ENCODE measurements around the gene MISP3.

The MISP3 gene

DNA sequence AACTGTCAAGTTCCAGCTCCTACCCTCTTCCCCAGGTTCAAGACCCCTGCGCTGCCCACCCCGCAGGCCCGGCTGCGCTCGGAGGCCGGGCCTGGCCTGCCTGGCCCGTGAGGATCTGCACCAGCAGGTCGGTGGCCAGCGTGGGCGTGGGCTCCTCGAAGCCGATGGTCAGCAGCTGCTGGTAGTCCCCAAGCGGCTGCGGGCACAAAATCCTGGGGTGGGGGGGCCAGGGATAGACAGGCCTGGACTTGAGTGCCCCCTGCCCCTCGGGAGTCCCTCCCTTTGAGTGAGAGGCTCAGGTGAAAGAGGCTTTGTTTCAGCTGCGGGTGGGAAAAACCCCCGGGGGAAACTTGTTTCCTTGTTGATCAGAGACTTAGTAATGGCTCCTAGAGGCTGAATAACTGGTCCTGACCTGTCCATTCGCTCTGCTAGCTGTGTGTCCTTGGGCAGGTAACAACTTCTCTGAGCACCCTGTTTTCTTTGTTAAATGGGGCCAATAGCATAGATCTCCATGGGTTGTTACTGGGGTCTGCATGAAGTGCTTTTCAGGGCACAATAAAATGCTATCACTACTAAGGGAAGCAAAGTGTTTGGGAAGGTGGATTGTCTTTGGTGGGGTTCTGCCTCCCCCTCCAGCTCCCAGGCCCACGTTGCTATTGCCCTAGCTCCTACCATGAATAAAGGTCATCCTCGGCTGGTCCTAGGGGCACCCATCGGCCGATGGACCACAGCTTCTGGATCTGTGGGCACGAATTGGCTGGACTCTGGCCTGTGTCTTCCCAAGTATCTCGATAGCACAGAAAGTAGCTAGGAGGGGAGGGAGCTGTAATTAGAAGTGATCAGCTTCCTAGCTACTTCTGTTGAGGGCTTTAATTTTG, 9.4 kb downstream of the MISP3 start:
- no peak for DNase-seq

DNA sequence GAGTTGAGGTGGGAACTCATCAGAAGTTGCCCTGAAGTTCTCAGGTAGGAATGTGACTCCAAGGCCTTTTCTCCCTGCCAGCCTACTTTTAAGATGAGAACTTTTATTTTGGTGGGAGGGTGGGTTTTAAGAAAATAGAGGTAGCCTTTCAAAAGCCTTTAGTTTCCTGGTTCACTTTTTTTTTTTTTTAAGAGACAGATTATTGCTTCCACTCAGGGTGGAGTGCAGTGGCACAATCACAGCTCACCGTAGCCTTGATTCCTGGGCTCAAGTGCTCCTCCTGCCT, 10.0 kb downstream of the MISP3 start:
- DNase-seq = no peak

DNA sequence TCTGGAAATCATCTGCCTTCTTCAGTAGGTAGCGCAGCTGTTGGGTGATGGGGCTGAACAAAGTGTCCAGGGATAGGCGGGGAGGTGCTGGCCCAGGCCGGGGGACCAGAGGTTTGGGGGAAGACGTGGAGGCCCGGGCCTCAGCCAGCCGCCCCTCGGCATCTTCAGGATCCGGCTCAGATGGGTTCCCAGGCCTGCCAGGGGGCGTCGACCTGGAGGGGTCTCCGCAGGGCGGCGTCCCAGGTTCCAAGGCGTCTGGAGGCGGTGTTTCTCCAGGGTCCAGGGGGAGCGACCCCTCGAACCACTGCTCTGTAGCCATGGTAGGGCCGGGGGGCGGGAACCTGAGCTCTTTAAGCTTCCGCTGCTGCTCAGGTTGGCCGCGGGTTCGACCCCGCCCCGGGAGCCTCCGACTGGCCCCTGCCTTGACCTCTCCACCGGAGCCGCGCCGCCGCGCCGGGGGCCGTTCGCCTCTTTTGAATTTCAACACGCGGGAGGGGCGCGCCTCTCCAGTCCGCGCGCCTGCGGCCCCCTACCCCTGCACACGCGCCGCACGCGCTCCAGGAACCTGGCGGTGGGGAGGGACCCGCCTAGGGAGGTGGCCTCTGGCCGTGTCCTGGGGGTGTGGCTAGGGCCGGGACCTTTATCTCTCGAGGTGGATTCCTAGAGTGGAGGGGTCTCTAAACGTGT, 12.9 kb downstream of the MISP3 start, which contains the start of gene C19orf67:
TSS of gene C19orf67 (minus strand) at position 475 of the 687 bp plus-strand sequence. CDS start at position 319, 156 bp downstream.
- DNase-seq = no peak

DNA sequence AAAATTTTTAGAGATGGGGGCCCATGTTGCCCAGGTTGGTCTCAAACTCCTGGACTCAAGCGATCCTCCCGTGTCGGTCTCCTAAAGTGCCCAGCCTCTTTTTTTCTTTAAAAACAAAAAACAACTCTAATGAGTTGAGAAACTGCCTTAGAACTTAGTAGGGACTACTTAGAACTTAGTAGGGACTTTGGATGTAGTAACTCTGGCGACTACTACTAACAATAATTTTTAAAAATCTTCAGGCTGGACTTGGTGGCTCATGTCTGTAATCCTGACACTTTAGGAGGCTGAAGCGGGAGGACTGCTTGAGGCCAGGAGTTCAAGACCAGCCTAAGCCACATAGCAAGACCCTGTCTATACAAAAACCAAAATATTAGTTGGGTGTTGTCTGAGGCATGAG, 13.5 kb downstream of the MISP3 start:
- DNase-seq = no peak

DNA sequence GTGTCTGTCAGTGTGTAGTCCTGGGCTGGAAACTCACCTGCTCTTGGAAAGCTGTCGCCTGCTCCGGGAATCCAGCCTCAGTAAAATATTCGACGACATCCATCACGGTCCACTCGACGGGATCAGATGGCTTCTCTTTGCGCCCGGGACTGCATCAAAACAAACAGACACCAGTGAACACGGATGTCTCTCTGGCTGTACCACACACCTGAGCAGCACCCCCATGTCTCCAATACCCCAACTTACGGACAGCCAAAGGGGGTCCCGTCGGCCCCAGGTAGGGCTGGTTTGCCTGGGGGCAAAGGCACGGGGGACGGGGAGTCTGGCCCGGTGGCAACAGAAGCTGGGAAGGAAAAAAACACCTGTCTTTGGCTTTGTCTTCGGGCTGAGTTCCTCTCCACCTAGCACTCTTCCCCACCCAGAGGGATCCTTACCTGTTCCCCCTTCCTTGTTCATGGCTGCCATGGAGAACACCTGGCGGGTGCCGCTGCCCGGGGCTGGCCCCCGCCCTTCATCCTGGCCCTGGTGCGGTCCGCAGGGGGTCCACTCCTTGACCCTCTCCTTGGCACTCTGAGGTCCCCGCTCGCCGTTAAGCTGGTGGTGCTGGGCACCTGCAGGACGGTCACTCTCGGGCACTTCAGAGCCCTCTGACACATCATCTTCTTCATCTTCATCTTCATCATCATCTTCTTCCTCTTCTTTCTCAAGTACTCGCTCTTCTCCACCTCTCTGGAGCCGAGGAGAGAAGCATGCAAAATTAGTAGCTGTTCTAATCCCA, 16.2 kb downstream of the MISP3 start:
- no peak for DNase-seq

DNA sequence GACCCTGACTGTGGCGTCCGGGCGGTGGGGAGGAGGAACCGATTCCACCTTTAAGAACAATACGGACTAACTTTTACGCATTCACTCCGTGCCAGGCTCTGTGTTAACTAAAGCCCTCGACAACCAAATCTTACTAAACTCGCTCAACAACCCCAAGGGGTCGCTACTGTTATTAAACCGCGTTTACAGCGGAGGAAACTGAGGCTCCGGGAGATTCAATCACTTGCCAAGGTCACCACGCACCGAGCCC, 16.8 kb downstream of the MISP3 start:
- DNase-seq = no peak

DNA sequence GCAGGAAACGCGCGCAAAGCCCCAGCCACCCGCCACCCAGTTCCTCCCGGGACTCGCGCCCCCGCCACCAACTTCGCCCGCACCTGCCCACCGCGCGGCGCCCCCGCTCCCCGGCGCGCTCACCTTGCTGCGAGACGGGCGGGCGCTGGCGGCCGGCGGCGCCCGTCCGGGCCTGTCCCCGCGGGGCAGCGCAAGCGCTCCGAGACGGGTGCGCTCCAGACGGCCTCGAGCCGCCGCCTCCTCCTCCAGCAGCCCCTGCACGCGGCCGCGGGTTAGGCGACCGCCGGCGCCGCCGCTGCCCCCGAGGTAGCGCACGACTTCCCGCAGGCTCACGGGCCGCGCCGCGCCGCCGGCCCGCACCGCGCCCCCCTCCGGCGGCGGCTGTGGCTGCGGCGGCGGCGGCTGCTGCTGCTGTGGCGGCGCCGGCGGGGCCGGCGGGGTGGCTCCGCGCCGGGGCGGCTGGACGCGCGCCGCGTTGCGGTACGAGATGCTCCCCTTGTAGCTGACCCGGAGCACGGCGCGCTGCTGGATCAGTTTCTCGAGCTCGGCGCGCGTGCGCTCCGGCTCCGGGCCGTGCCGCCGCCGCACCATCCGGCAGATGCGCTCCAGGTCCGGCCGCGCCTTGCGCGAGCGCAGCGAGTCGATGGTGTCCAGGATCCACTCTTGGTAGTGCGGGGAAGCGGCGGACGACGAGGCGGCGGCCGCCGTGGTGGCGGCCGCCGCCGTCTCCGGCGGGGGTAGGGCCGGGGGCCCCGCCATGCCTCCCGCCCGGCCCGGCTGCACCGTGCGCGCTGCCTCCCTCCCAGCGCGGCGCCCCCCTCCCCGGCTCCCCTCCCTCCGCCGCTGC, 17.3 kb downstream of the MISP3 start:
- no peak for DNase-seq

DNA sequence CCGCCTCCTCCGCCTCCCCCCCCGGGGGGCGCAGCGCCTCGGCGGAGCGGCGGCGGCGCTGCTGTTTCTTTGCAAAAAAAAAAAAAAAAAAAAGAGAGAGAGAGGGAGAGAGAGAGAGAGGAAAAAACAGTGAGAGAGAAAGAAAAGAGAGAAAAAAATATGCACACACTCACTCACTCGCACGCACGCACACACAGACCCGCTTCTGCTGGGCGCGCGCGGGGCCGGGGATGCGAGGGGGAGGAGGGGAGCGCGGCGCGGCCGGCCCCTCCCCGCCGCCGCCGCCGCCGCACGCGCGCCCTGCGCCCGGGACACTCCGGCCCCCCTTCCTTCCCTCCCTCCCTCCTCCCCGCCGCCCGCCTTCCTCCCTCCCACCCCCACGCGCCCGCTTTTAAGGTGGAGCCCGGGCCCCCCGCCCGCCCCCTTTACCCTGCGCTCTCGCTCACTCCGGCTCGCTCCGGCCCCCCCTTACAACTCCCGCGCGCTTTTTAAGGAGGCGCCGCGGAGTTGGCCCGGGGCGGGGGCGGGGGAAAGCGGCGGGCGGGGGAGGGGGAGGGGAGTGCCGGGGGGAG, 18.0 kb downstream of the MISP3 start, which contains the start of gene SAMD1:
TSS of gene SAMD1 (minus strand) at position 243 of the 572 bp plus-strand sequence.
- peak; percentile 63 to 73 for DNase-seq

DNA sequence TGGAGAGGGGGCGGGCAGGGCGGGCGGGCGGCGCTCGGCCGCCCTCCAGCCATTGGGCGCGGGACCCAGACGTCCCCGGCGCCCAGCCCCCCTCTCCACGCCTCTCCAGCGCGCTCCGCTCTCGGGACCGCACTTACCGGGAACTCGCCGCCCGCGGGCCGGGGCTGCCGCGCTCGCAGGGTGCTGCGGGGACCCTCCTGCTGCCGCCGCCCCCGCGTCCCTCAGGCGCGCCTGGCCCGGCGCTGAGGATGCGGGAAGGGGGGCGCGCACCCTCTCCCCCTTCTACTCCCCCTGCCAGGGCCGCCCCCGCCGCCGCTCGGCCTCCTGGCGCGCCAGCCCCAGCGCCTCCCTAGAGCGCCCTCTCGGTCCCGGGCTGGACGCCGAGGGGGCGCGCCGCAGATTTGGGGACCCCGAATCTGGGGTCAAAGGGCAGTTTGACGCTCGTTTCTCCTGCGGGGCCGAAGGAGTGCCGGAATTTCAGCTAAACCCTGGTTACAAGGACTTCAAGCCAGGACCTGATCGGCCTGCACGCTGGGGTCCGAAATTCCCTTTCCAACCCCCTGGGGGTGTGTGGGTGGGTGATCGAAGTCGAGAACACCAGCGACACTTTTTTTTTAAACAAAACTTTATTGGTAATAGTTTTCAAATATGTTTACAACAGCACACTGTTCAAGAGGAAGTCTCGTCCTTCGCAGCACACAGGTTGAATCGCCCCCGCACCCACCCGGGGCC, 18.7 kb downstream of the MISP3 start:
- DNase-seq = peak; percentile 63 to 73

DNA sequence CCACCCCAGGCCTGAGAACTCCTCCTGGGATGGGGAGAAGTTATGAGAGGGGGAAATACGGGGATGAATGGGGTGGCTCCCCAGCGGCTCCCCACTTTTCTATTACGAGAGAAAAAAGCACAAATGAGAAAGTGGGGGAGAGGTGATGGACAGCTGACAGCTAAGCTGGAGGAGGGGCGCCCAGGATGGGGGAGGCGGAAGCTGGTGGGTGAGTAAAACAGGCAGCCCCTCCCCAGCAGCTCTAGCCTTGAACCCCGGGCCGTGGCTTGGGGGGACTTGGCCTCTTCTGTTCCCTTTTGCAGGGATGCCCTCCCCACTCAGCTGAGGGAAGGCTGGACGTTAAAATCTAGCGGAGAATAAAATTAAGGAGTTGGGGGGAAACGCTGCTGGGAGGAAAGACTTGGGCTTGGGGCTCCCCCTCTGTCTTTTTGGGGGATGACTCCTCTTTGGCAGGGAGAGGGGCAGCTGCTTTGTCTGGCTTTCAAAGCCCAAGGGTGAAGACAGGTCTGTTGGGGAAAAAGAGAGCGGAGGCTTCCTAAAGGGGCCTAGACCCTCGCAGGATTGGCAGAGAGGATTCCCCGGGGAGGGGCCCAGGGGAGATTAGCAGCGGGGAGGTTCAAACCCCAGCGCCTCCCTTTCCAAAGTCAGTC, 19.4 kb downstream of the MISP3 start:
- no peak for DNase-seq

DNA sequence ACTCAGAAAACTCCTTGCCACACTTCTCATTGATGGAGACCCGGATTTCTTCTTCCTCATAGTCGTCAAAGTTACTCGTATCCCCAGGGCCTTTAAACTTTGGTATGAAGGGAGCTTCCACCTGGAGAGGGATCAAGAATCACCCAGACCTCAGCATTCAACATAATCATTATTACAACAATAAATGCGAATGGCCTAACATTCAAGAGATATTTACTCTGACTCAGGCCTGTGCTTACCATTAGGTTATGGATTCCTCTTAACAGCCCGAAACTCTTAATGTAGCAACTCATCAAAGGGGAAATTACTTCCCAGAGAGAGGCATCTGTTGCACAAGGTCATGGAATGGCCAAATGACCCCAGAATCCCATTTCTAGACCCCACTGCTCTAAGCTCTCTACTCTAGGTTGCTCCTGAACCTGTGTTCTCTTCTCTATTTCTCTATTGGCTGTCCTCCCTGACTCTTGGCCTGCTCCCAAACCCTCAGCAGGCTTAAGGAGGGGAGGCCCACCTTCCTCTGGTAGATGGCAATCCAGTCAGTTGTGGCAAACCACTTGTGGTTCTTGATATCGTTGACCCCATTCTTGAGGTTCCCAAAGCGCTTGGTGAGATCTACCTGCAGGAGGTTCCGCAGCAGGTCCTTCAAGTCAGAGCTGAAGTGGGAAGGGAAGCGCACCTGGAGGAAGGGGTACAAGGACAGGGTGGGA, 20.7 kb downstream of the MISP3 start:
- DNase-seq = no peak

DNA sequence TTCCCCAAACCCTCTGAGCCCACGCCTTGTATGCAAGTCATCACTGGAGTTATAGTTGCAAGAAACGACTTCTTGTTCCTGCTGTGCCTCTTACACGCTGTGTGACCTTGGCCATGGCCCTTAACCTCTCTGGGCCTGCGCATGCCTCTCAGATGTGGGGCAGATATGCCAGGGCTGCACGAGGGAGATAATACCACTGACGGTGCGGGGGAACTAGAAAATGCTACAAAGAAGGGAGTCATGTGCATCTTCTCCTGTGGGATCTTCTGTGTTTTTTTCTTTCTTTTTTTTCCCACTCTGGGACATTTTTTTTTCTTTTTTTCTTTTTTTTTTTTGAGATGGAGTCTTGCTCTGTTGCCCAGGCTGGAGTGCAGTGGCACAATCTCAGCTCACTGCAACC, 22.3 kb downstream of the MISP3 start:
- DNase-seq = no peak

DNA sequence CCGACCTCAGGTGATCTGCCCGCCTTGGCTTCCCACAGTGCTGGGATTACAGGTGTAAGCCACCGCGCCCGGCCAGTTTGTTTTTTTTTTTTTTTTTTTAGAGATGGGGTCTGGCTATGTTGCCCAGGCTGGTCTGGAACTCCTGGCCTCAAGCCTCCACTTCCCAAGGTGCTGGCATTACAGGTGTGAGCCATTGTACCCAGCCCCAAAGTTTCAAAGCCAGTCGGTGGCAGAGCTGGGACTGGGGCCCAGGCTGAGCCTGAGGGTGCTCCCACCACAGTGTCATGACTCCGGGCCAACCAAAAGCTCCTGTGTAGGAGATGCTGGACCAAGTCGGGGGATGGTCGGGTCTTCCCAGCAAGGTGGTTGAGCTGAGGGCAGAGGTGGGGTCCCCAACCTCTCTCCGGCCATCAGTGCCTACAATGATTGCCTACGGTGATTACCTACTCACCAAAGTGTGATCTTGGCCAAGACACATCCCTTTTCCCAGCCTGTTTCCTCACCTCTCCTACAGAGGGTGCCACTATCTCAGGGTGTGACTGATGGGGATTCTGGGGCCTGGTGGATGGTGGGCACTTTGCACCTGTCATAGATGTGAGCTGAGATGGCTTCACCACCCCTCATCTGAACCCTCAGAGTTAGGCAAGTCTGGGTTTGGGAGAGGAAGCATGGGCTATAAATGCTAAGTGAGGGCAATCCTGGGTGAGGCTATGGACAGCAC, 23.8 kb downstream of the MISP3 start:
- no peak for DNase-seq

DNA sequence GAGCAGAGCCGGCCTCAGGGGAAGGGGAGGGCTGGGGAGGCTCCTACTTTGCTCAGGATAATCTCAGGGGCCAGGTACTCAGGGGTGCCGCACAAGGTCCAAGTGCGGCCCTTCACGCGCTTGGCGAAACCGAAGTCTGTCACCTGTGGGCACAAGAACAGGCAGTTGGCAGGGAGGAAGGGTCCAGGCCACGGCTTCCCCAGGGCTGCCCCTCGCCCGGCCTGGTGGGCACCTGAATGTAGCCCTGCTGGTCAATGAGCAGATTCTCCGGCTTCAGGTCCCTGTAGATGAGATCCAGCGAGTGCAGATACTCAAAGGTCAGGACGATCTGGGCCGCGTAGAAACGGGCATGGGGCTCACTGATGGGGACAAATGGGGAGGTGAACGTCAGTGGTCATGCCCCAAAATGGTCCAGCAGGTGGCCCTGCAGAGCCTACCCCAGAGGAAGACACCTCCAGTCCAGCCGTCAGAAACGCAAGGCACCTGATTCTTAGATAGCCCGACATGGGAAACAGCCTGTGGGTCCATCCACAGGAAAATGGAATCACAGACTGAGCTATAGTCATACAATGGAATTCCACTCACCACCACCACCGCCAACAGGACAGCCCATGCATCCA, 25.1 kb downstream of the MISP3 start:
- no peak for DNase-seq

DNA sequence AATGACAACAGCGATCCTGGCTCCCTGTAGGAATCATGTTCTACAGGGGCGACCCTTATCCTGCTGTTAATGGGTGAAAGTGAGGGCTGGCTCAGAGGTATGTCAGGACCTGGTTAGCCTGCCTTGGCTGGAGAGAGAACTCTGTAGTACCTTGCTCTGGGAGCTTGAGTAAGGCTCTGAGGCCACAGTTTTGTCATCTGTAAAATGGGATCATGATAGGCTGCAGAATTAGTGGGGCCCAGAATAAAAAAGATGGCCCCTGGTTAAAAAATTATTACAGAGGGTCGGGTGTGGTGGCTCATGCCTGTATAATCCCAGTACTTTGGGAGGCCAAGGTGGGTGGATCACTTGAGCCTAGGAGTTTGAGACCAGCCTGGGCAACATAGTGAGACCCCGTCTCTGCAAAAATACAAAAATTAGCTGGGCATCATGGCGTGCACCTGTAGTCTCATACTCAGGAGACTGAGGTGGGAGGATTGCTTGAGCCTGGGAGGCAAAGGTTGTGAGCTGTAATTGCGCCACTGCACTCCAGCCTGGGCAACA, 28.5 kb downstream of the MISP3 start:
- no peak for DNase-seq

DNA sequence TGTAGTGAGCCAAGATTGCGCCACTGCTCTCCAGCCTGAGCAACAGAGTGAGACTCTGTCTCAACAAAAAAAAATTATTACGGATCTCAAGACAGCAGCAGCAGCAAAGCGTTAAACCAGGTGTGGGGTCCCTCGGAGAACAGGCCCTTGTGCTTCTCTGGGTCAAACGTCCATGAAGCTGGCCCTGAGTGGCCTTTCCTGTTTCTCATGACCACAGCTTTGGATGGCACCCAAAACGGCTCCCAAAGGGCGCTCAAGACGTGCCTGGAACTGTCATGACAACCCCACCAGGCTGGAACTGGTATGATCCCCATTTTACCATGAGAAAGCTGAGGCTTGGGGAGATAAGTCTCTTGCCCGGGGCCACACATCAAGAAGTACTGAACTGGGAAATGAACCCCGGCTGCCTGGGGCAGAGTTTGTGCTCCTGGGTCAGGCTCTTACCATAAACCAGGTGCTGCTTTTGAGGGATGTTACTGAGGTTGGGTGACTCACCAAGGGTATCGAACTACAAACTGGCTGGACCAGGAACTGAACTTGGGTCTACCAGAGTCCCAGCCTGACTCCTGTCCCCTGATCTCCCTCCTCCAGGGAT, 29.6 kb downstream of the MISP3 start:
- no peak for DNase-seq

DNA sequence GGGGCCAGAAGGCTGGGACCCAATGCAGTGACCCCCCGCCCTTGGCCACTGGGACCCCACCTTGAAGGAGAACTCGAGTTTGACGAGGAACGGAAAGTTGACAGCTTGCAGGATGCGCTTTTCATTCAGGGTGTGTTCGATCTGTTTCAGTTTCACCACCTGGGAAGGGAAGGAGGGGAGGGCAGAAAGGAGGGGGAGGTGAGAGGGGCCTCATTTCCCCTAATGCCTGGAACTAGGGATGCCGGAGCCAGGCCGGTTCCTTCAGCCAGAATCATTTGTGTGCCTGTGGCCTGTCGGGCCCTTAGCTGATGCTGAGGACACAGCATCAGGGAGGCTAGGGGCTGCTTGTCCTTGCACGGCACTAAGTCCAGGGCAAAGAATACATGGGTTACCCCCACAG, 30.2 kb downstream of the MISP3 start:
- no peak for DNase-seq

DNA sequence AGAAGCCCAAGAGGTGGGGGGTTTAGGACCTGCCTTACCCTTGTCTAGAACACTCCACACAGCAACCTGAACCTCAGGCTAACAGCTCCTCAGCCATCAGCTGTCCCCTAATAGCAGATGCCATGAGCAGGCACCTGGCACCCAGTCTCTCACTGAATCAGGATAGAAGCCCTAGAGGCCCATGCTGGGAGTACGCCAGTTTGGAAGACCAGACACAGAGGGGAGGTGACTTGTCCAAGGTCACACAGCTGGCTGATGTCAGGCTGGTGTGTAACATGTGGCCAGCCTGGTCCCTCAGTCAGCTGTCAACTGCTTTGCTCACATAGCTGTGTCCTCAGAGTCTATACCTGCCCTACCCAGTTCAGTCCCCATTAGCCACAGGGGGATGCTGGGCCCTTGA, 30.7 kb downstream of the MISP3 start:
- DNase-seq = no peak

DNA sequence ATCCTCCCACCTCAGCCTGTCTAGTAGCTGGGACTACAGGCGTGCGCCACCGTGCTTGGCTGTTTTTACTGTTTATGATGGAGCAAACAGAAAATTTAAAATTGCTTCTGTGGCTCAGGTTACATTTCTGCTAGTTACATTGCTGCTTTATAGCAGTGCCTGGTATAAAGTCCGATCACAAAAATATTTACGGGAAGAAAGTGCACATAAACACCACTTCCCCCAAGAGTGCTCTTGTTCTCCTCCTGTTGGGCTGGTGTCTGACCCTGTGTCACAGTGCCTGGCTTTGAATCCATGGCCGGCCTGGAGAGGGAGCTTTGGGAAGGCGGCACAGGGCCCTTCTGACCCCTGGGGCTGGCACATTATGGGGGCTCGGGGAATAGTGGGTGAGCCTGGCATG, 33.1 kb downstream of the MISP3 start:
- no peak for DNase-seq

Data from AML-193 (cell line).